Ureter (tissue), 1 donor: ENCODE results near the gene KCTD18. TPM values are rescaled to one million over a fixed set of nuclear protein-coding genes. Genes with fewer than 3 reads are reported as not detected.

Experiments
- DNase-seq: peaks from one replicate; pipeline ENCODE4 v3.0.0-alpha.2; 2020; ENCODE audit warnings: low spot score
- total RNA-seq: library from RNA; stranded (reverse); gene quantifications from one replicate; pipeline ENCODE4 v1.2.4, GENCODE V29; 2023
- donor health status: DM: yes; HTN: yes; CAD: no.

The KCTD18 gene
- total RNA-seq, 1 donor from 2014 or later, result 13.8 TPM

DNA sequence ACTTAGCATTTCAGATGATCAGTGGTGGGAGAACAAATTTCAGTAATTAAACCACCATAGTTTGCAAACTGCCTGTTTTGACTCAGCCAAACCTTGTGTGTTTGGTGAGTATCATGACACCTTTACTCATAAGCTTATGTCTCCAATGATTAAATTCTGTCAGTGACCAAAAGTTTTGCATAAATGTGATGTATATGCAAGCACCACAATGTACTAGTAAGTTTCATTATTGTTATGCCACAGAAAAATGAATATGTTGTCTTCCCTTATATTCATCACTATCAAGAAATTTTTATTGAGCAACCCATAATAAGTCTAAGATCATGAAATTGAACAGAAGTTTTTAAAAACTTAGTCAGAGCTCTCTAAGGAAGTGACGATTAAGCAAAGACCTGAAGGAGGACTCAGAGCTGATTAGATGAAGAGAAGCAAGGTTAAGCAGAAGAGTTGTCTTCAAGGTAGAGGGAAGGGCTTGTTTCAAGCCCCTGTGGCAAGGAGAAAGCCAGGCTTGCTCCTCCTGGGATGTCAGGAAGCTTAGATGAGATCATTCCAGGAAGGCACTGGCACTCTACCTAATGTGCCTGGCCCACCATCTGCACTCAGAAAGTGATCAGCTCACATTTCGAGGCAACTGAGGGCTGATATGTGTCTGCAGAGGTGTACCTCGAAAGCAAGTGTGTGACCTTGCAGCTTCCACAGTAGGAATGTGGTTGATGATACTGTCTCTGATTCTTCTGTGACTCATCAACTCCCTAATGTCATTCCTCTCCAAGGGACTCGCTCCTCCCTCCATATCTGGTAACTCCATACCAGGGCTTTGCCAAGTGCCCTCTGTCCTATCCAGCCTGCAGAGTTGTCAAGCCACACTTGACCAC, 54.7 kb downstream of the KCTD18 start:
- no peak for DNase-seq

DNA sequence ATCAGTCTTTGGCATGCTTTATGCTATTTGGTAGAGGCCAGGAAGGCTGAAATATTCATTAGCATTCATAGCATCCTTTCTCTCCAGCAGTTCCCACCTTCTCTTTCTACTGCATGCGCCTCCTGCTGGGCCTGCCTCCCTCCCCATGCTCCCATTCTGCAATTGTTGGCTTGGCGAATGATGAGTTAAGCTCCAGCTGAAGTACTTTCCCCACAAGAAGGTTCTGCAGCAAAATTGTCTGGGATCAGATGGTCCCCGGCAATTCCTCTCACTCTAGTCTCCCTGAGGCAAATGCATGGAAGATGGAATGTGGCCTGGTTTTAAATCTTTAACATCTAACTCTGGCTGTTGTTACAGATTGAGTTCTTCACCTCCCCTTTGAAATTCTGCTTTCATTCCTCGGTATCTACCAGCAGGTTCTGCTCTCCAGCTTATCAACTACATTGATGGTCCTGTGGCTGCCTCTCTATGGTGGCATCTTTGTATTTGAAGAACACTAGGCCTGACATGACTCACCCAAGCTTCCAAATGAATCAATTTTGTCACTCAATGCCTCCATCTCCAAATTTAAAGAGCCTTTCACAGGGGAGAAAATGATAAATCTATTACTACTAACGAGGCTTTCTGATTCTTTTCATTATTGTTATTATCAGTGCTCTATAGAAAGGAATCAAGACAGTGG, 55.9 kb downstream of the KCTD18 start:
- no peak for DNase-seq

DNA sequence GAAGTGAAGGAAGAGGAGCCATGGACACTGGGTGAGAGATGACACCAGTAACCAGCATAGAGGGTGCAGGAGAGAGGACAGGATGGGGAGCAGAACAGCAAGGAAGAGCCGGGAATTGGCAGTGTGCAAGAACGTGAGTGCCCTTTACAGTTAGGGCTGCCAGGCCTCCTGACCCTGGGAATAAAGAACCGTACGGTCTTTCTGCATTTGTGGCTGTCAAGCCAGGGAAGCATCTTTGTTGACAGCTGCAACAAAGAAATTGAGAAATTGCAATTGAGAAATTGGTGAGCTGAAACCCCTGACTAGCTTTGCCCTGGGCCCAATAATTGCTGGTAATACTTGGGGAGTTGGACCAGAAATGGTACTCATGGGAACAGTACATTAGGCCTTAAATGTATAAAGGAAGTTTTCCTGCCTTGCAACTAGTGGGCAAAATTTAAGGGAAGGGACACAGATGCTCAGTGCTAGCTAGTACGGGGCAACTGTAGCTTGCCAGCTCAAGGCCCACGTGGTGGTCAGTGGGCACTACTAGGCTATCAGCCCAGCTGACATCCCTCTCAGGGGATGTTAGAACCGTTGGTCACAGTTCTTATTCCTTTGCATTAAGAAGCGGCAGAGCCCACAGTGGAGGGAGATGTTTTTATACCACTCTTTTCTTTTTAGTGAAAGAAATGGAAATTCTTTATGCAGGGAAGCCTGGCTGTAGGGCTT, 56.6 kb downstream of the KCTD18 start:
- DNase-seq, result no peak

DNA sequence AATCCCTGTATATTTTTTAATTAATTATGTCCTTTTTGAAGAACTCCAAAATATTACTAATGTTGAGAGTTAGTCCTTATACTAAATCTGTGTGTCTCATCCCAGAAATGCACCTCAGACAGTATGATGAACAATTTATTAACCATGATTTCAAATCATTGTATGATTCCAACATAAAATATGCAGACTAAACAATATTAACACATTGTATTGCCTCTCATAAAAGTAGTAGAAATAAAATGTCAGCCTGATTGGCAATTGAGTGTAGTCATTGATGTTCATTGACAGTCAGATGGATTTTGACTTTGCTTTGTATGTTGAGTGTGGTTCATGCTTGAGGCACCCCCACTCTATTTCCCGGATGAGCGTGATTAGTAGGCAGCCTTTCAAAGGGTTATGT, 57.5 kb downstream of the KCTD18 start:
- no peak for DNase-seq

DNA sequence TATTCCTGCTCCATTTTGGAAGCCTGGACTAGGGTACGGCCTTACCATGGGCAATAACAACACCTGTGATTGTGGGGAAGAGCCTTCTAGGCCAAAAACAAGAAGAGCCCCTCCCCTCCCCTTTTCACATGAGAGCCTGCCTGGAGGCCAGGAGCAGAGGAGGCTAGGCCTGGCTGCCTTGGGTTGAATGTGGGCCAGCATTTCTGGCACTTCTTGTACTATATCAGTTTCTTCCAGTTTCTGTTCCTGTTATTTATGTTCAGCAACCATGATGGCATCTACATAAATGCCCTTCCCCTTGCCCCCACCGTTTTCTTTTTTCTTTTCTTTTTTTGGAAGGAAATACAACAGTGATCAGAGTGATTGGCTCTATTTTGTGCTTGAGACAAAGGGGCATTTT, 58.4 kb downstream of the KCTD18 start:
- DNase-seq, result no peak

DNA sequence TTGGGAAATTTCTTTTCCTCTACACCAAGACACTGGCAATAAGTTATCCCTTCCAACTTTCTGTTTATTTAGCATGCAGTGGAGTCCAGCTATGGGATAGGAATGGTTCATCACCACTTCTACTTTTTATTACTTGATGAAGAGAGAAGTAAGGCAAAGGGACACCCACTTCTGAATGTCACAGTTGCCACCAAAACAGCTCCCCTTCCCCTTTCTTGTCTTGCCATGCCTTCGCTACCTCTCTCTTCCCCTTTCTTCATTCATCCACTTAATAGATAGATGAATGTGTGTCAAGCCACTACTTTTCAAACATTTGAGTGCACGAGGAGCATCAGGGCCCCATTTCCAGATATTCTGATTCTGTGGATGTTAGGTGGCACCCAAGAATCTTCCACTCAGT, 59.6 kb downstream of the KCTD18 start:
- no peak for DNase-seq

DNA sequence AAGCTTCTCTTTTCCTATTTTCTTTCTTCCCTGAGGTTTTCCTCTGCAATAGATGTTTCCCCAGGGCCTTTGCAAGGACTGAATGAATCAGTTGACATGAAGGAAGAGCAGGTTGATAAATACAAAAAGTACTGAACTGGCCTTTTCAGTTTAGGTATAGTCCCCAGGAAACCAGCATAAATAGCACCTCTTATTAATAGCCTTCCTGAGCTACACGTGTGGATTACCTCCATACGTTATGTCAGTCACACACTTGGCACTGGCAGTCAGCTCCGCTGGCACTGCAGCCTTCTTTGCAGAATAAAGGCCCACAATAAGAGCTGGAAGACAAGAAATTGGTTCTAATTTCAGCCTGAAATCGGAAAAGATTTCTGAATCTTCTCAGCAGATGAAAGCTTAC, 60.7 kb downstream of the KCTD18 start:
- DNase-seq, result no peak

DNA sequence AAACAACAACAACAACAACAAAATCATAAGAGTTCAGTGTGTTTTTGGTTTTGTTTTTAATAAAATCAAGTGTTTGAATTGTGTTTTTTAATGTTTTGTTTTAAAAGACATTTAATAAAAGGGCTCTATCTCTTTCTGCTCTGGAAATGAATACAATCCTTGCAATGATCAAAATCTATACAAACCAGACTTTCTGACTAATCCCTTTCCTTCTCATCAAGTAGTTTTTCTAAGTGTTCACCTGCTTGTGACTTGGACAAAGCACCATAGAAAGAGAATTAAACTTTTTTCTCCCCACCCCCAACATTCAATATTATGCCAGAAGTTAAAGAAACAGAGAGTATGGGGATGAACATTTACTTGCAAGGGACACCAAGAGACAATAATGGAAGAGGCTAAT, 61.4 kb downstream of the KCTD18 start:
- no peak for DNase-seq

DNA sequence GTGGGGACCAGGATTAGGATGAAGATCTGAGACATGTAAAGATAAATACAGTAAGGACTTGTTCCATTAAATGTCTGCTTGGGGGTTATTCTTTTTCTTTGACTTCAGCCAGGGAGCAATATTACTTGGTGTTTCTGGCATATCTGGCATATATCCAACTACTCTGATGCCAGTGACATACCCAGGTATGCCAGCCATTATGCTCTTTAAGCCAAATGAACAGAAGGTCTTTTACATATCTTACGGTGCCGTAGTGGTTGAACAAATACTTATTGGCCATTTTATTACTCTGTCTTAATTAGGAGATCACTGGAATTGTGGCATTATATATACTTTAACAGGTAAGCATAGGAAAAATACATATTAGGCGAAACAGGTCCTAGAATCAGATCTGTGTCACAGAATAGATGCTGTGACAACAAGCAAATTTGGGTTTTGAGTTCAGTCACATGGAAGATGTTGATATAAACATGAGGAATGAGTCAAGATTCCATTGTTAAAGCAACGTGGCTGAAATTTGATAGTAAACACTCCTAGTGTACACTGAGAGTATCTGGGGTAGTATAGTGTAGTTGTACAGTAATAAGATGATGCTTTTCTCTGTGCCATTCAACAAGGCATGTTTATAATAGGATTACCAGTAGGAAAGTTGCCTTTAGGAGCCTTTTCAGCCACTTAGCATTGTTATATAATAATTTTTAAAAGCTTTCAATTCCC, 62.6 kb downstream of the KCTD18 start:
- DNase-seq, result no peak

DNA sequence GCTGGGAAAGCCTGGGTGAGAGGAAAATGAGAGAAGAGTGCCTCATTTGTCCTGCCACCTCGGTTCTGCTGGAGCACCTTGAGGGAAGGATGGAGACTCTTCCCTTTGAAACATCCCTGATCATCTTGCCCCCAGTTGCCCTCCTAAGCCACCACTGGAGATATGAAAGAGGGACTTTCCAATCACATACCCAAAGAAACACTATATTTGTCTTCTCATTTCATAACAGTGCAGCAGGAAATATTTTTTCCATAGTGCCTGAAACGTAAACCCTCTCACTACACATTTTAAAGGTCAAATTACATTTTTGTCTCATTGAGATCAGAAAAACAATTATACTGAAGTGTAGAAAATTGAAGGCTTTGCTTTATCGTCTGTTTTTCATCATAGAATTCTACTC, 63.3 kb downstream of the KCTD18 start:
- DNase-seq, result no peak

DNA sequence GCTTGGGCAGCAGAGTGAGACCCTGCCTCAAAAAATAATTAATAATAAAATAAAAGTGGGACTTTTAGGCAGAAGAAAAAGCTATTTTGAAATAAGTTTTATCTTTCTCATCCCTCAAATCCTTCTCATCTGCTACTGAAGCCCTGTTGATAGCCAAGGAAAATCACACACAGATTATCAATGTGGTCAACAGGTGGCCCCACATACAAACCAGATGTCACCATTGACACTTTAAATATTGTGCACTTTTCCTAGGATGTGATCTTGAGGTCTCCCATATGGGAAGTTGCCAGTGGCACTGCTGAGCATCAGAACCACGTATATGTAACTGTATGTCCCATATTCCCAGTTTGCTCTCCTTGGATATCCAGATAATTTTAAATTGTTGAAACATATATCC, 64.6 kb downstream of the KCTD18 start:
- DNase-seq, result no peak

DNA sequence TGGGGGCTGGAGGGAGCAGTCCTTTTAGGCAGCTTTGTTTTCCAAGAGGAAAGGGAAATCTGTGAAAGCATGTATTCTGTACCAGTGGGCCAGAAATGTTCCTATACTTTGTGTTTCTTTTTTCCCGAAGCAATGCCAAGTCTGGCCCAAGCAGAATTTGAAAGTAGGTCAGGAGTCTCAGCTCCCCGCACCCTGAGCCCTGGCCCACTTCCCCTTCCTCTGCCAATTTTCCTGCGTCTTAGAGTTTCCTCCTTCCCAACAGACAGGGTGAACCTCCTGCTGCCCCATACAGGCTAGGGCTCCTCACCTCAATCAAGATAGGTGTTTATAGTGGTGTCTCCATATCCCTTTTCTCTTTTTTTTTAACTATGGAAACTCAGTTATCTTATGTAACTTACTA, 65.3 kb downstream of the KCTD18 start:
- DNase-seq, result no peak

DNA sequence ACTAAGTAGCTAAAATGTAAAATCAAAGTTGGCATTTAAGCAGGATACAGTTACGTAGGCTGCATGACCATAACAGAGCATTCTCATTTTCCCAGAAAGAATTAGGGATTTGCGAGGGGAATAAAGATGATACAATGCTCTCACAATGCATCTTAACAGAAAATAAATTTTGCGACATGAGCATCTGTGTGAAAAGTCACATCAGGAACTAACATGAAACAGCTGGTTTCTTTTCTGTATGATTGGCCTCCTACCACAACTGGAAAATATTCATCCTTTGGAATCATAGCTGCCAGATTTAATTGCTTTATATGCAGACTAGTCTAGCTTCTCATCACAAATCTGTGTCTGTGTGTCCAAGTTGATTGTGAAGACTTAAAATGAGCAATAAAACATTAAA, 66.0 kb downstream of the KCTD18 start:
- no peak for DNase-seq

DNA sequence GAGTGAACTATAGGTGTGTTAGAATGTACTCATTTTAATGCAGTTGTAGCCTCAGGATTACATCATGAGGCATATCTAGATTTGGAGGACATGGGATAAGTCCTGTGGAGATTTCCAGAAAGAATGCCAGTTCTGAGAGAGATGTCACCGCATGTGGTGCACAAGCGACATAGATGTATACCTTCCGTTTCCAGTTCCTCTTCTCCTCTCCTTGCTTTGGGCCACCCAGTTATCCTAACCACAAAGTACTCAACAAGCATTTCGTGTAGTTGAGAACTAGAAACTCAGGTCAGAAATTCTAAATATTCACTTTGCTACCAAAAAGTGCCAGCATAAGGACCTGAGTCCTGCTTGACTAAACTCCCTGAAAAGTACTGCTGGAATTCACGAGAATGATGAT, 66.5 kb downstream of the KCTD18 start:
- no peak for DNase-seq

DNA sequence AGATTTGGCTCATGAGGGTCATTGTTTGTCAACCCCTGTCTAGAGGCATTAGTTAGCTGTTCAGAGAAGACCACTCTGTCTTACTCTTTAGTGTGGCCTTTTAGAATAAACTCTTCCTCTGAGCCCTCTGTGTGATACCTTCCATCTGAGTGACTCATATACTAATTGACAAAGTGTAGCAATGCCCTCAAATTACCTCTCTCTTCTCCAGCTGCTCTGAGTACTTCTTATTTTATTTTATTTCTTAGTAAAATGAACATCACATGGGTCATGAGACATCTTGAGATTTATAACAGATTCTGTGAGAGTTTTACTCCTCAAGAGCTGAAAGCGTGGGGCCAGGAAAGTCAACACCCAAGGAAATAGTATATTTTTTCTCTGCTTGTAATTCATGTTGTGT, 67.4 kb downstream of the KCTD18 start:
- DNase-seq, result no peak

DNA sequence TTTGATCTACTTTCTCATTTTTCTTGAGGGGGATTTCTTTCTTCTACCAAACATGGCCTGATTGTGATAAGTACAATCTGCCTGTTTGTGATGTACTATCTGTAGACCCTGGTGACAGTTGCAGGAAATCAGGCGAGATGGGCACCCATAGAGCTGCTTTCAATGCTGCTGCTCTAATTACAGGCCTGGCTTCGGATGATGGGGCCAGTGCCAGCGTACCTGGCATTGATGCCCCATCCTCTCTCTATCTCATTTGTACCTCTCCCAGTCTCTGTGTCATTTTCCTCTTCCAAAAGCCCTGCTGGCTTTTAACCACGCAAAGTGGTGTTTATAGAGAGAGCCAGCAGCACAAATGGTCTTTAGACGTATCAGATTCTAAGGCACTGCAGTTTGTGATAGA, 69.9 kb downstream of the KCTD18 start:
- DNase-seq, result no peak

Other genes with a start within 250 kb of the KCTD18 start
- gene SPATS2L, start 203.4 kb downstream of the KCTD18 start, total RNA-seq, result 114 TPM
- gene SGO2, start 16.1 kb upstream of the KCTD18 start, total RNA-seq, result 1.7 TPM
- gene AOX1, start 75.9 kb upstream of the KCTD18 start, total RNA-seq, result 56.6 TPM